Activated B cell treated with CpG ODN at 0.5 μM for 24 hours (primary cell): ENCODE data around the gene CYP4F12. TPM values are rescaled to one million over a fixed set of nuclear protein-coding genes. Genes with fewer than 3 reads are reported as not detected.

Source experiments
- ATAC-seq: fragments of 200-7000 bp; cut with Tn5 transposase; one replicate; pipeline ENCODE4 v1.10.0; 2021; ENCODE audit warnings: low read depth, mild to moderate bottlenecking, moderate library complexity
- CTCF ChIA-PET: fragments of 350-600 bp; sonication (Branson Sonifier 250); formaldehyde crosslinking; loops from one replicate; lab custom pipeline; 2021; ENCODE audit warnings: antibody characterized with exemption; lab: Charles Lee
- POLR2A ChIA-PET: fragments of 350-600 bp; sonication (Branson Sonifier 250); formaldehyde crosslinking; loops from one replicate; lab custom pipeline; 2021; ENCODE audit warnings: antibody characterized with exemption; lab: Charles Lee
- DNase-seq: peaks from one replicate; pipeline ENCODE4 v3.0.0; 2022
- H3K27ac Mint-ChIP-seq: one replicate; pipeline ENCODE4 v1.8.0; 2020; ENCODE audit warnings: mixed read lengths
- H3K27me3 Mint-ChIP-seq: one replicate; pipeline ENCODE4 v1.8.0; 2021; ENCODE audit warnings: mixed read lengths
- H3K36me3 Mint-ChIP-seq: one replicate; pipeline ENCODE4 v1.8.0; 2021; ENCODE audit warnings: low read depth, mixed read lengths
- H3K4me1 Mint-ChIP-seq: one replicate; pipeline ENCODE4 v1.8.0; 2021; ENCODE audit warnings: mixed read lengths
- H3K4me3 Mint-ChIP-seq: one replicate; pipeline ENCODE4 v1.8.0; 2020; ENCODE audit warnings: mild to moderate bottlenecking, mixed read lengths
- H3K9me3 Mint-ChIP-seq: one replicate; pipeline ENCODE4 v1.8.0; 2020; ENCODE audit warnings: mixed read lengths
- CTCF ChIP-seq: fragments of 200-600 bp; IDR thresholded peaks from one replicate; pipeline ENCODE4 v1.8.0; 2022; ENCODE audit warnings: antibody characterized with exemption, mild to moderate bottlenecking
- intact Hi-C: fragments of 100-400 bp; cut with micrococcal nuclease; formaldehyde crosslinking; loops from one replicate; pipeline ENCODE4 v1.15.1; 2024
- total RNA-seq: library from RNA; stranded (reverse); gene quantifications from 2 replicates; pipeline ENCODE4 v1.2.3, GENCODE V29; 2022

The CYP4F12 gene
- total RNA-seq, 1 donor from 2014 or later = not detected

- CTCF ChIA-PET = no interaction called here
- Mint-ChIP-seq H3K27me3 (peaks cover 27% of the 10 kb centered on the region), H3K9me3 (no peaks in the 10 kb centered on the region), H3K4me1 (no peaks in the 10 kb centered on the region), H3K27ac (no peak overlapping the region), H3K36me3 (no peaks in the 10 kb centered on the region), H3K4me3 (no peak overlapping the region)
- POLR2A ChIA-PET = no interaction called here
- intact Hi-C loops = no loop called here
- no peak for ATAC-seq
- TF ChIP-seq CTCF = no peak
- no peak for DNase-seq
These were observed 57.7 kb downstream of the CYP4F12 start for GRCh38 chr19:15730538-15730937.

GRCh38 chr19:15732388-15732787, 59.5 kb downstream of the CYP4F12 start:
- no peaks in the 10 kb centered on the region for H3K9me3 Mint-ChIP-seq
- ChIA-PET POLR2A (no interaction called here), CTCF (no interaction called here)
- DNase-seq = no peak
- H3K27me3 Mint-ChIP-seq = peaks cover 24% of the 10 kb centered on the region
- H3K4me1 Mint-ChIP-seq = no peaks in the 10 kb centered on the region
- no peaks in the 10 kb centered on the region for H3K36me3 Mint-ChIP-seq
- H3K4me3 Mint-ChIP-seq = no peak overlapping the region
- no peak overlapping the region for H3K27ac Mint-ChIP-seq
- ATAC-seq = no peak
- intact Hi-C loops = no loop called here
- no peak for TF ChIP-seq CTCF

GRCh38 chr19:15733895-15734294, 61.0 kb downstream of the CYP4F12 start:
- CTCF ChIA-PET = no interaction called here
- DNase-seq (no peak), ATAC-seq (no peak)
- intact Hi-C loops = no loop called here
- Mint-ChIP-seq H3K9me3 (no peaks in the 10 kb centered on the region), H3K36me3 (no peaks in the 10 kb centered on the region), H3K27me3 (peaks cover 20% of the 10 kb centered on the region), H3K4me1 (no peaks in the 10 kb centered on the region), H3K4me3 (no peak overlapping the region), H3K27ac (no peak overlapping the region)
- POLR2A ChIA-PET = no interaction called here
- no peak for TF ChIP-seq CTCF

DNA sequence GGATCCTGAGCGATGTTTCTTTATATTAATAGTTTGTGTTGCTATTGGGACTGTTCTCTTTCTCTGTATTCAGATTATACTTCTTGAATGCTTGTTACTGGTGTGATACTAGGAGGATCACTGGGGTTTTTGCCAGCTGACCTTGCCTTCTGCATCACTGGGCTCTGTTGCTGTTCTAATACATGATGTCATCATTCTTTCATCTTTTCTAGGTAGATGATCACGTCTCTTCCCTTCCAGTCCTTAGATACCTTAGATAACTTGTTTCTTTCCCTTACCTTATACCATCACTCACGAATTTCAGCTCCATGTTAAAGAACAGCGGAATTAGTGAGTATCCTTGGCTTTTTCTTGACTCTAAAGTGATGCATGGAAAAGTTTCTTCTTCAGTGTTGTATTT, 64.8 kb downstream of the CYP4F12 start, which contains the start of gene OR10H3:
OR10H3 (plus strand) TSS at position 264 of the 400 bp plus-strand sequence. CDS start 3,408 bp downstream, outside the sequence.
- TF ChIP-seq CTCF = no peak
- ChIA-PET POLR2A (no interaction called here), CTCF (no interaction called here)
- Mint-ChIP-seq H3K36me3 (no peaks in the 10 kb centered on the region), H3K27me3 (peaks cover 20% of the 10 kb centered on the region), H3K4me3 (no peak within 1 kb of the TSS), H3K9me3 (peaks cover 9% of the 10 kb centered on the region), H3K4me1 (no peaks in the 10 kb centered on the region), H3K27ac (no peak within 1 kb of the TSS)
- DNase-seq (no peak), ATAC-seq (no peak)
- intact Hi-C loops = no loop called here

DNA sequence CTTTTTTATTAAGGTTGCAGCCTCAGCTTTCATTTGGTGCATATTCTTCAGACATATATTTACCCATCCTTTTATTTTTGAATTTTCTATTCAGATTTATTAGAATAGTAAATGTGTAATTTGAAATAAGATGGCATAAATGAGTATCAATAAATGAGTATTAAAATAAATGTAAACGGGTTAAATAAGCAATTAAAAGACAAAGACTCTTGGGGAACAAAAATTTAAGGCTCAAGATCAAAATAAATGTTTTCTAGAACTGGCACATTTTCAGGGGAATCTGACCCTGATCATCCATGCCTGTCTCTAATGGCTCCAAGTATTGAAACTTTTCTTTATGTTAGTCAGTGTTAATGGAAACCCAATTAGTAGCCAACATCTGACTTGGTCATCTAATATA, 67.9 kb downstream of the CYP4F12 start:
- no peak overlapping the region for H3K27ac Mint-ChIP-seq
- ChIA-PET POLR2A (no interaction called here), CTCF (no interaction called here)
- DNase-seq (no peak), ATAC-seq (no peak)
- peaks cover 9% of the 10 kb centered on the region for H3K9me3 Mint-ChIP-seq
- intact Hi-C loops = no loop called here
- no peaks in the 10 kb centered on the region for H3K36me3 Mint-ChIP-seq
- H3K27me3 Mint-ChIP-seq = peaks cover 24% of the 10 kb centered on the region
- H3K4me3 Mint-ChIP-seq = no peak overlapping the region
- TF ChIP-seq CTCF = no peak
- H3K4me1 Mint-ChIP-seq = no peaks in the 10 kb centered on the region

Other genes starting within 250 kb of the CYP4F12 start
- 32.6 and 34.1 TPM in 2 replicates for gene WIZ, start 223.1 kb upstream of the CYP4F12 start, total RNA-seq
- gene RASAL3, start 208.5 kb upstream of the CYP4F12 start, total RNA-seq = 76.2 and 89.3 TPM in 2 replicates
- not detected in 2 replicates for gene PGLYRP2, start 193.6 kb upstream of the CYP4F12 start, total RNA-seq
- not detected in 2 replicates for gene CYP4F22, start 164.6 kb upstream of the CYP4F12 start, total RNA-seq
- gene CYP4F8, start 57.9 kb upstream of the CYP4F12 start, total RNA-seq = not detected in 2 replicates
- gene CYP4F3, start 32.2 kb upstream of the CYP4F12 start, total RNA-seq = not detected in 2 replicates
- gene OR10H2, start 54.9 kb downstream of the CYP4F12 start, total RNA-seq = not detected in 2 replicates
- gene OR10H3, start 64.9 kb downstream of the CYP4F12 start, total RNA-seq = not detected in 2 replicates
- gene OR10H5, start 114.6 kb downstream of the CYP4F12 start, total RNA-seq = not detected in 2 replicates
- gene OR10H1, start 142.6 kb downstream of the CYP4F12 start, total RNA-seq = 0.05 TPM in 1 of 2 replicates, not detected in the other
- gene CYP4F2, start 225.0 kb downstream of the CYP4F12 start, total RNA-seq = not detected in 2 replicates